RPMI7951 (cell line): ENCODE measurements around the gene FAM98A. TPM values are rescaled to one million over a fixed set of nuclear protein-coding genes. Genes with fewer than 3 reads are reported as not detected.

Source experiments
- DNase-seq: peaks from one replicate; pipeline ENCODE4 v3.0.0-alpha.2; 2012; ENCODE audit warnings: low read depth
- total RNA-seq: library from RNA; depleted of rRNA; stranded (reverse); fragments of >200 nt; shearing (Covaris generic); gene quantifications from 2 replicates; pipeline ENCODE4 v1.2.3, GENCODE V29; 2014; rRNA removed

Gene FAM98A
- total RNA-seq = 44.4 and 96.5 TPM in 2 replicates

DNA sequence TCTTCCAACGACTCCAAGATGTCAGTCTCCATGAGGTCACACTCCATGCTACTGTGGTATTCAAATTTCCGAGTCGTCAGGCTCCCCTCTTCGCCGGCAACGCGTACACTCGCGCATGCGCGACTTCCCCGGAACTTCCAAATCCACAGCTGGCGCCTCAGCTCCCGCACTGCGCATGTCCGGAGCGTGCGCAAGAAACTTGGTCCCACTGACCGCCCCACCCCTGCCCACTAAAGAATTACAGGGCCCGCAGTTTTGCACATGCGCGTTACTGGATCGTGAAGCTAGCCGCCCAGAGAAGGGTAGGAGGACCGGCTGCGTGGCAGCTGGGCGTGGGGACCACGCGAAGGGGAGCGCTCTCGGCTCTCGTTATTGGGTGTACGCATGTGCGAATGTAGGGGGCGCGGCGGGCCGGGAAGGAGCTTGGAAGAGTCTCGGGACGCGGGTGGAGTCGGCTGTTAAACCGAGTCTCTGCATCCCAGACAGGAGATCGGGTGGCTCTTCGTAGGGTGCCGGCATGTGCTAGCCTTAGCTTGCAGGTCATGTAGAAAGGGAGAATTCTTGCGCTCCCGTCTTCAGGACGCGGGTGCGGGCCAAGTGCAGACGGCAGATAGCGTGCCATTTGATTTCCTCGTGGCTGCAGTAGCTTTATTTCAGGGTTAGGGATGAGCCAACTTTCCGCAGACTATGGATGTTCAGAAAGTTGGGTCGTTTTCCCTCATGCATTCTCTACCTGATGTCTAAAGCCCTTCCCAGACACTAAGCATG, at the start of gene FAM98A:
Gene FAM98A (minus strand): TSS at position 125 of the 768 bp plus-strand sequence. CDS start 78 bp downstream, at position 47.
- peak; percentile 99 for DNase-seq

DNA sequence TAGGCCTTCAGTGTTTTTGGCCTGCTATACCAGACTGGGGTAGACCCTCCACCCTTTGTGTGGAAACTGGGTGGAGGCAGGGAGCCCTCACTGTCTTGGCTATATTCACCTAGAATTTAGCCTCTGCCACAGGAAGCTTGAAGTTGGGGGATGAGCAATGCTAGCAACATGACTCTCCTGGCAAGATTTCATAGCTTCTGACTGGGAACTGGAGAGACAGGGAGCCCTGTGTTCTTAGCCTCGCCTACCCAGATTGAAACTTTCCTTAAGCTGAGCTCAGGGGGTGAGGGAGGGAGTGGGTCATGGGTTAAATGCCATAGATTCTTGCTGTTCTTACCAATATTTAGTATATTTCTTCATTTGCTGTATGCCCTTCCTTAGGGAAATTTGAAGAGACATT, 46.8 kb upstream of the FAM98A start:
- no peak for DNase-seq

DNA sequence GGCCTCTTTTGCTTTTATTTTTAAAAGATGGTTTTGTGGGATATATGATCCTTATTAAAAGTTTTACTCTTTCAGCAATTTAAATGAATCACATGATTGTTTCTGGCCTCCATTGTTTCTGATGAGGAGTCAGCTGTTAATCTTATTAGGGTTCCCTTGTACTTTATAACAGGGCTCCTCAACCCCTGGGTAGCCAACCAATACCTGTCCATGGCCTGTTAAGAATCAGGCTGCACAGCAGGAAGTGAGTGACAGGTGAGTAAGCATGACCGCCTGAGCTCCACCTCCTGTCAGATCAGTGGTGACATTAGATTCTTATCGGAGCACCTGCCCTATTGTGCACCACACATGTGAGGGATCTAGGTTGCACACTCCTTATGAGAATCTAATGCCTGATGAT, 45.1 kb upstream of the FAM98A start:
- no peak for DNase-seq

DNA sequence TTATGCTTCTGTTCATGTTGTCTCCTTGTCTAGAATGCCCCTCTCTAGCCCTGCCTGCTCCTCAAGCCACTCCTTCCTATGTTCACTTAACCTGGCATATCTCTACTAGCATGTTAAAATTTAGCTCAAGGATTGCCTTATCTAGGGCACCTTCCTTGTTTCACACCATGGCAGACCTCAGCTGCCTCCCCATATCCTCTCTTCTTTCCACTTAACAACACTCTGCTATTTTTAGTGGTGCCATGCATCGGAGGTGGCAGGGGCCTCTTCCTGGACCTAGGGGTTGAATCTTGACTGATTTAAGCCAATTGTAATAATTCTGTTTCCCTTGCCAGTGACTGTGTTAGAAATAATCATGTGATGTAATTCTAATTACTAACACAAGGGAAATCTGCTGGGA, 36.9 kb upstream of the FAM98A start:
- DNase-seq = no peak

DNA sequence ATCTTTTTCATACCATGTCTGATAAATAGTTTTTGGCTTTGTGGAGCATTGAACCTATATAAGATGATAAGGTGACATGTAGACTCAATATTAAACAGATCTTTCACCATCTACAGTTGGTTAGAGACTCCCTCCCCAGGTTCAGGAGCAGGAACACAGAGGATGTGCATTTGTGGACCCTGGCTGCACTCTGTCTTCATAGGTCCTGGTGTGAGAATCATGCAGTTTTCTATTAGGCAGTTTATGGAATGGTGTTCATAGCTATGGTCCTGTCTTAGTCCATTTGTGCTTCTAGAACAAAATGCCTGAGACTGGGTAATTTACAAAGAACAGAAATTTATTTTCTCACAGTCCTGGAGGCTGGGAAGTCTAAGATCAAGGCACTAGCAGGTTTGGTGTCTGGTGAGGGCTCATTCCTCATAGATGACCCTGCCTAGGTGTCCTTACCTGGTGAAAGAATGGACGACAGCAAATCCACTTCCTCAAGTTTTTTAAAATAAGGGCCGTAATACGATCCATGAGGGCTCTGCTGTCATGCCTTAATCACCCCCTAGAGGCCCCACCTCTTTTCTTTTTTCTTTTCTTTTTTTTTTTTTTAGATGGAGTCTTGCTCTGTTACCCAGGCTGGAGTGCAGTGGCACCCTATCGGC, 35.3 kb upstream of the FAM98A start:
- DNase-seq = no peak

DNA sequence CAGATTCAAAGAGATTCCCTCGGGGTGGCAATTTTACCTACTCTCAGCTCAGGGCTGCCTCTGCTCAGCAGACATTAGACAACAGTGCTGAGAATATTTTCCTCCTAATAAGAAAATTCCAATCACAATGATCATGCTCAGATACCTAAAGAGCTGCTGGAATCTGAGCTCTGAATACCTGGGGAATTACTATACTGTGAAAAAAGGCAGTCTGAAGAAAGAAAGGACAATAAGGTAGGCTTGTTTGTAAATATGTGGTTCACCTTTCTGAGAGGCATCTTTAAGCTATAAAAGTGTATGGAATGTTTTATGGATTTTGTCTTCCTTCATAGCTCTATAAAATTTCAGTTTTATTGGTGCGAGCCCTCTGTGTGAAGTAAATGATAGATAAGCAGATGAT, 34.2 kb upstream of the FAM98A start:
- no peak for DNase-seq

DNA sequence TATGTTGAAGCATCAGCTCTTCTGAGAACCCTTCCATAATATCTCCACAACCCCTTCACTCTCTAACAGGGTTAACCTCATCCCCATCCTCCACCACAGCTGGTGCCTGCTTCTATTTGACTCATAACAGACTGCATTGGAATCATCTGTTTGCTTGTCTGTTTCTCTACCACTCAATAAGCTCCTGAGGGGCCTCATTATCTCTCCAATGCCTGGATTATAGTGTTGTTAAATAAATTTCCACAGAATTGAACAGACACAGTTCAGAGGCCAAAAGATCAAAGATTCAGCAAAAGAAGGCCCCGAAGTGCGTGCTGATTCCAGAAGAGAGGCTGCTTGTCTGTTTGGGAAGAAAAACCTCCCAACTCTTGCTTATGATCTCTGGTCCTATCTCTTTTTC, 33.7 kb upstream of the FAM98A start:
- no peak for DNase-seq

DNA sequence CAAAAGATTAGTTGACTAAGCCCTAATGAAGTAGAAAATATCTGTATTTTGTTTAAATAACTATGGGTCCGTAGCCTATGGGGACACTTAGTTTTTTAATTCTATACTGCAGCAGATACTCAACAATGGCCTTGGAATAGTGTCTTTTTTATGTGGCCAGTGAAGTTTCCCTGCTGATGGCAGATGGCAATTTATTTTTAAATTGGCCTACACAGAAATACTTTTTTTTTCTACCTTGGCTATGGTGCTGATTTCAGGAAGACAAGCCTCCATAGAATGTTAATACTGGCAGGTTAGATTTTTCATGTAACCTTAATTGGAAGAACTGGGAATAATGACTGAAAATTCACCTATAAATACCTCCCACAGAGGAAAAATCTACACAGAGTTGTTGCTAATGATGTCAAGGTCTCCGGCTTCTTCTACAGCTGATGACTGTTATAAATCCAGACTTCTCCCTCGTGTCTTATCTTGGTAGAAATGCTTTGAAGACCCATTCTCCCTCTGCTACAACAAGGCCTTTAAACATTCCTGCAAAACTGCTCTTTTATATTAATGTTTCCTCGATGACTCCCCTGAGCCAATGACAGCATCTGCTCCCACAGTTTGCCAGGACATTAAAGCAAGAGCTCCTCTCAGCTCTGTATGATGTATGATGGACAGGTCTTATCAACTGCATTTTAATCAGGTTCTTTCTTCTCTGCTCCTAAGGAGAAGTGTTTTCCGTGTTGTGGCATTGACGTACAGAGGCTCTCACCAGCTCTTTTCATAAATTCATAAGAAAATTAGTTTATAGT, 29.1 kb upstream of the FAM98A start:
- DNase-seq = no peak

DNA sequence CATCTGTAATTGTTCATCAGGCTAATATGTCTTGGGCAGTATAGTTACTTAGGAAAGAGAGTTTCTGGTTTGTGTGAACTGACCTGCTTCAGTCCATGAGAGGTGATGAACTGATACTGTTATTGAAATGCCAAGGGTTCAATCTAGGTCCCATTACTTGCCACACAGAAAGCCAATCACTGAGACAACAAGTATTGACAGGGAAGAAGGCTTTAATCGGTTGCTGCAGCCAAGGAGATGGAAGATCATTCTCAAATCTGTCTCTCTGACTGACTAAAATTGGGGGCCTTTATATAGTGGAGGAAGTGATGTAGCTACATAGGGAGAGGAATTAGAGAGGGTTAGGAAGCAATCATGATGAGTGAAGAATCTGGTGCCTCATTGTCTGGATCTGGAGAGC, 19.9 kb upstream of the FAM98A start:
- no peak for DNase-seq

DNA sequence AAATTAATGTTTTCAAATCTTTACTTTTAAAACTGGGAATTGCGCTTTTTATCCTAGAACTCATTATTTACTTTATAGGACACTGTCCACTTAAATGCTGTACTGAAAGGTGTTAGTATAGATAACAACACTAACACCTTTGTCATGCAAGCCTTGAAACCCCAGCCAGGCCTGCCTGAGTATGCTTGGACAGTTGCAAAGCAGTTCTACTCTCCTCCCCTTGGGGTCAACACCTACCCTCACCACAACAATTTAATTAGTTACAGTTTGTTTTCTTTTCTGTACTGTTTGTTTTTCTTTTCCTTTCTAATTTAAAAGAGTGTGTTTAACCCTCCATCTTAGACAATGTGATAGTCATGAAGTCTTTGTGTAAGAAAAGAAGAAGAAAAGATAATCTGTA, 18.9 kb upstream of the FAM98A start:
- DNase-seq = no peak

DNA sequence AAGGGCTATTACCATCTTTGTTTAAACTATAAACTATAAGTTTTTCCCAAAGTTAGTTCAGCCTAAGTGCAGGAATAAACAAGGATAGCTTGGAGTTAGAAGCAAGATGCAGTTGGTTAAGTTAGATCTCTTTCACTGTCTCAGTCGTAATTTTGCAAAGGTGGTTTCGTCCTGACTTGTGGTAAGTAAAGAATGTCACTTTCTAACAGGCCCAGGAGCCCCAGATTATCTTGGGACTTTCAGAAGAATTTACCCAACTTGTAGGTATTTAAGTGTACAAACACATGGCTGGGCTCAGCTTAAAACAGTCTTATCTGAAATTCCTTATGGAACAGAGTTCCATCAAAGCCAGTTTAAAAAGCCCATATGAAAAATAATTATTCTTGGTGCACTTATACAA, 18.3 kb upstream of the FAM98A start:
- DNase-seq = no peak

DNA sequence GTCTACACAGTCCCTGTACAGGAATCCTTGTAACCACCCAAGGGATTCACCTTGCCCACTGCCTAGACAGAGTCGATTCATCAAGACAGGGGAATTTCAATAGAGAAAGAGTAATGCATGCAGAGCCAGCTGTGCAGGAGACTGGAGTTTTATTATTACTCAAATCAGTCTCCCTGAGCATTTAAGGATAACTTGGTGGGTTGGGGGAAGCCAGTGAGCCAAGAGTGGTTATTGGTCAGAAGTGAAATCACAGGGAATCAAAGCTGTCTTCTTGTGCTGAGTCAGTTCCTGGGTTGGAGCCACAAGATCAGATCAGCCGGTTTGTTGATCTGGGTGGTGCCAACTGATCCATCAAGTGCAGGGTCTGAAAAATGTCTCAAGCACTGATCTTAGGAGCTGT, 17.8 kb upstream of the FAM98A start:
- peak; percentile 79 for DNase-seq

DNA sequence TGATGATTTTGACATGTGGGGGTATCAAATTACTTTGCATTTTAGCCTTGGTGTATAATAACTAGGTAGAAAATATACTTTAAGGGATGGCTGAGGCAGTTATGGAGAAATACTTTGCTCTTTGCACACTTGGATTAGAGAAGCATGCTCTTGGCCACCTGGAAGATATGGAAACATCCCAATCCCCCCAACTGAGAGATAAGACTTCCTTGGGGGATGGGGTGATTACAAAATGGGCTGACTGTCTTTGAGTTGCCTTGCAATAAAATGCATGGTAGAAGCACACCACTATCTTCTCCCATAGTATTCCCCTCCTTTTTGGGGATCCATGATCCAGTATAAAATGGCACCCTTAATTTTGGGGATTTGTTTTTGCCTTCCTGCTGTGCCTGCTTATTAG, 15.1 kb upstream of the FAM98A start:
- DNase-seq = no peak

DNA sequence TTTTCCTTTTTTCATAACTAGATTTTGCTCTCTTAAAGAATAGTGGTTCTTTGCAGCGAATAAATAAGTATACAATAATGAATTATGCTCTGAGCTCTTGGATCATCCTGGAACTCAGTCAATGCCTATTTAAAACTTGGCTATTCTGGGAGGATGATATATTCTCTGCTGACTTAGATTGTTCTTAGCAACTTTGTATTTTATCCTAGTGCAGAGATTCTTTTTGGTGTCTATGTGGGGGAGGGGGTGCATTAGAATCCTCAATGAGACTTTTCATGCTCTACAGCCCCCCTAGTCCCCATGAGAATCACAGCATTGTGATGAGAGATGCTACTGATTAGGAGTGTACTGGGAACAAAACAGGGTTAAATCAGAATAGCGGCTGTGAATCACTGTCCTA, 8.8 kb upstream of the FAM98A start:
- no peak for DNase-seq

DNA sequence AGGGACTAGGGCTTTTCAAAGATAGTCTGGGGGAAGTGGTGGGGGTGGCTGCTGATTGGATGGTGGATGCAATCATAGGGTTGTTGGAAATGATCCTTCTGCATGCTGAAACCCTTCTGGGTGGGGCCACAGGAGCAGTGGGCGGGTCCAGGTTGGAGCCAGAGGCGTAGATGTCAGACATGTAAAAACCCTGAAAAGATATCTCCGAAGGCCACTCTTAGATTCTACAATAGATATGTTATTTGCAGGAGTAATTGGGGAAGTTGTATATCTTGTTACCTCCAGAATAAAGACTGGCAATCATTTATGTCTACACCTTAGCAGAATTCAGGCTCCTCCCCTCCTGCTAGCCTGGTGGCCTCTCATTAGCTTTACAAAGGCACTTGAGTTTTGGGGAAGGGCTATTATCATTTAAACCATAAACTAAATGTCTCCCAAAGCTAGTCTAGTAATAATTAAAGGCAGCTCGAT, 8.2 kb upstream of the FAM98A start:
- no peak for DNase-seq

DNA sequence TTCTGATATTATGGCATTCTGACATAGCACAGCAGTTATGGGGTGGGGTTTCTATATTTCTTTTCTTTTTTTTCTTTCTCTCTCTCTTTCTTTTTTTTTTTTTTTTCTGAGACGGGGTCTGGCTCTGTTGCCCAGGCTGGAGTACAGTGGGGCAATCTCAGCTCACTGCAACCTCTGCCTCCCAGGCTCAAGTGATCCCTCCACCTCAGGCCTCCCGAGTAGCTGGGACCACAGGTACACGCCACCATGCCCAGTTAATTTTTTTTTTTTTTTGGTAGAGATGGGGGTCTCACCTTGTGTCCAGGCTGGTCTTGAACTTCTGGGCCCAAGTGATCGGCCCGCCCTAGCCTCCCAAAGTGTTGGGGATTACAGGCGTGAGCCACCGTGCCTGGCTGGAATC, 7.5 kb upstream of the FAM98A start:
- DNase-seq = no peak

DNA sequence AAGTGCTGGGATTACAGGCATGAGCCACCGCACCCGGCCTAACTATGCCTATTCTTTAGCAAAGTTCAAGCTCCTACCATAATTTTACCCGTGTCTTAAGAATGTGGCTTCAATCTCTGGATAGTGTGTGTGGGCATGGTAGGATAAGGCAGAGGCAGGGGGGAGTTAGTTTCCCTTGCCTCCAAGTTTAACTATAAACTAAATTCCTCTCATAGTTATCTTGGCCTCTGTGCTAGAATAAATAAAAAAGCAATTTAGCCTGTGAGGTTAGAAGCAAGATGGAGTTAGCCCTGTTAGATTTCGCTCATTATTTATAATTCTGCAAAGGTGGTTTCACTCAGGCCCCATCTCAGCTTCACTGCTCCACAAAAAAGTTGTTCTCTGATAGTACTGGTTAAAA, 7.0 kb upstream of the FAM98A start:
- no peak for DNase-seq

DNA sequence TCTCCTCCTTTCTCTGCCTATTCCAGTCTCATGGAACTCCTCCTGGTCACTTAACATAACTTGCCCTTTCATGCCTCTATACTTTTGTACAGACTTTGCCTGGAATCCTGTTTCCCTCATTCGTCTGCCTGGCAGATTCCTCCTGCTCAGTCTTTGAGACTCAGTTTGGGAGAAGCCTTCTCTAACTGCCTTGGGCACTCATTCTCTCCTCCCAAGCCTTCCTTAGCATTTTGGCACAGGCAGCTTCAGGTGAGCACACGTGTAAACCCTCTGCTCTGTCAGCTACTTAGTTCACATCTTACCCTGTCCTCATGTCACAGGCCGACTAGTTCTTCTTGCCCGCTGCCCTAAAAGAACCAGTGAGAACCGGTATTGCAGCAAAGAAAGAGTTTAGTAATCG, 6.0 kb upstream of the FAM98A start:
- no peak for DNase-seq

DNA sequence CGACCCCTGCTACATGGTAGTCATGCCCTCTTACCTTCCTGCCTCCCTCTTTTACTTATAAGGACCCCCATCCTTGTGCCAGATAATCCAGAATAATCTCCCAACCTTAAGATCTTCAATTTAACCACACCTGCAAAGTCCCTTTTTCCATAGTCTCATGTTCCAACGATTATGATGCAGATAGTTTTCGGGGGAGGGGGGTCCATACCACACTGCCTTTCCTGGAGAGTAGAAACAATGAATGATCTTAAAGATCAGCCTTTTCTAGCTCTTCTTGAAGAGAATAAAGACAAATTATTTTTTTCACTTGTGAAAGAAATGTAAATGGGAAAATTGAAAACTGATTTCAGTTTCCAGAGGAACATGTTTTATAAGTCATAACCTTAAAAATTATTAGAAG, 4.3 kb upstream of the FAM98A start:
- DNase-seq = no peak

DNA sequence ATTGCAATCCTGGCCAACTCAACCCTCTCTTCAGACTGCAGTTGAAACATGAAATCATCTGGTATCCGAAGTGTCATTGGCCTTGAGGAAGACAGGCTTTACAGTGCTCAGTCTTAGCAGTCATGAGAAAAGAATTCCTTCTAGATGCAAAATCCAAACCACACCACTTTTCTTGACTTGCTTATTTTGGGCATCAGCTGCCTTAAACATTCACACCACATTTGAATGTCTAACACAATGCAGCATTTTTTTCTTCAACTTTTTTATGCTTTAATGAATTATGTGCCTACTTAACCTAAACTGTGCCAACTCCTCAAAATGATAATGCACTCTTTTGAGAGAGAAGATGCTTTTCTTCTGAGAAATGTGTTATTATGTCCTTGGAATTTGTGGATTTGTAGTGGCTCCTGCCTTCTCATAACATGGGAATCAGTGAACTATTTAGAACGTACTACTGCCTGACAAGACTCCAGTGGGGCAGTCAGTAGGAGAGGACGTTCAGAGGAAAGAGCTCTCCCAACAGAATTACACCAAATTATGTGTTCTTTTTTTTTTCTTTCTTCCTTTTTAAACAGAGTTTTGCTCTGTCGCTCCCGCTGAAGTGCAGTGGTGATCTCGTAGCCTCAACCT, 3.2 kb upstream of the FAM98A start:
- DNase-seq = peak; percentile 21

DNA sequence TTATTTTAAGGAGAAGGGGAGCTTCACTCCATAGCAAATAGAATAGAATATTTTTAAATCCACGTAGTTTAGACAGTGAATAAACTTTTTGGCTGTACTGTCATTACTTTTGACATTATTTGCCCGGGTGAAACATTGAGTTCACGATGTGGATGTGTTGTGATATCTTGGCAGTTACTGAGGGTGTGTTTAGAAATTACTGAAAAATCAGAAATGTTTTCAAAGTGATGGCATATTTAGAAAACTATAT, 769 bp upstream of the FAM98A start:
- DNase-seq = no peak

DNA sequence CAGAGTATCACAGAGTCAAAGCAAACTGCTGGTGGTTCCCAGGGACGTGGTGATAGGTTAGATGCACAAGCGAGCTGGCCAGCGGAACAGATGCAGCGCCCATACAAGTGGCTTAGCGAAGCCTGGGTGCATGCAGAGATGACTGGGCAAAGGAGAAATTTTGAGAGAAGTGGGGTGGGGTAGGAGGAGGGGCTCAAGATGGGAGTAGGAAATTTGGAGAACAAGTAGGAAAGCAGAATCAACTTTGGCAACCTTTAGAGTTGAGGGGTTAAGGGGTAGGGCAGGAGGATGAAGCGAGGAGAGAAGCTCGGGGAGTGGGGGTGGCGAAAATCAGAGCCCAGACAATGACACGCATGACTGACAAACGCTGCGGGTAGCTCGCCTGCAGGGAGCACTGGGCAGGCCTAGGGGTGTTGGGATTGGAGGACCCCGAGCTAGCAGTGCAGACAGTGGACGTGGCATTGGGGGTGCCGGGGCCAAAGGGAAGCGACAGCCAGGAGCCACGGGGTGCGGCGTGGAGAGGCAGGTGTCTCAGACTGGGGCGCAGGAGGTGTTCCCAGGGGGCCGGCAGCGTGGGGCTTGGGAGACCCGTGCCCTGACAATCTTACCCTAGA, 431 bp downstream of the FAM98A start:
- peak; percentile 58 for DNase-seq
